GM18868 (cell line): ENCODE results near the gene LRCH1.

Source experiments
- ATAC-seq: cut with Tn5 transposase; IDR thresholded peaks from one replicate; pipeline ENCODE4 v1.9.1; 2021; ENCODE audit warnings: mild to moderate bottlenecking, moderate library complexity; ENCODE audit not compliant: unreplicated experiment

Gene LRCH1

DNA sequence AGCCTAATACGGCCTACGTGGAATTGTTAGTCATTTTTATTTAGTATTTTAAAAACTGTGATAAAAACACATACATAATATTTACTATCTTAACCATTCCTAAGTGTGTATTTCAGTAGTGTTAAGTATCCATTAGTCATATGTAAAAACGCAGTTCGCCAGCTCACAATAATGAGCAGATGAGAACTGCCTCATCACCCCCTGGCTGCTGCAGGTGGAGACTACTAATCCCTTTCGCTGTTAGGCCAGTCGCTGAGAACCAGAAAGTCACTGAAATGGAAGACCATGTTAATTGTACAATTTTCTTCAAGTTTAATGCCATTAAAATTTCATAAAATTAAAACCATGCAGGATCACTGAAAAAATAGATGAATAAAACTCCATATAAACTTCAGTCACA lies 242.4 kb downstream of the LRCH1 start:
- no peak for ATAC-seq

DNA sequence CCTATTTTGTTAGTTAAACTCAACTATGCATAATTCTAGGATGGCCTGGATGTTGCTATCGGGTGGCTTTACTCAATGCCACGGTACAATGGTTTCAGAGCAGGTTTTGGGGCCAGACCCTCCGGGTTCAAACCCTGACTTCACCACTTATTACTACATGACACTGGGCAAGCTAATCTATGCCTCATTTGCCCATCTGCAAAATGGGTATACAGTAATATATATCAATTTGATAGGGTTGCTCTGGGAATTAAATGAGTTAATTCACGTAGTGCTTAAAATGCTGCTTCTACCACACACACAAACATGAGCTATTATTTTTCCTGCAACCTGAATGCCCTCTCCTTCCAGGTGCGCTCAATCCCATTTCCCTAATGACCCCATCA lies 243.2 kb downstream of the LRCH1 start:
- no peak for ATAC-seq

DNA sequence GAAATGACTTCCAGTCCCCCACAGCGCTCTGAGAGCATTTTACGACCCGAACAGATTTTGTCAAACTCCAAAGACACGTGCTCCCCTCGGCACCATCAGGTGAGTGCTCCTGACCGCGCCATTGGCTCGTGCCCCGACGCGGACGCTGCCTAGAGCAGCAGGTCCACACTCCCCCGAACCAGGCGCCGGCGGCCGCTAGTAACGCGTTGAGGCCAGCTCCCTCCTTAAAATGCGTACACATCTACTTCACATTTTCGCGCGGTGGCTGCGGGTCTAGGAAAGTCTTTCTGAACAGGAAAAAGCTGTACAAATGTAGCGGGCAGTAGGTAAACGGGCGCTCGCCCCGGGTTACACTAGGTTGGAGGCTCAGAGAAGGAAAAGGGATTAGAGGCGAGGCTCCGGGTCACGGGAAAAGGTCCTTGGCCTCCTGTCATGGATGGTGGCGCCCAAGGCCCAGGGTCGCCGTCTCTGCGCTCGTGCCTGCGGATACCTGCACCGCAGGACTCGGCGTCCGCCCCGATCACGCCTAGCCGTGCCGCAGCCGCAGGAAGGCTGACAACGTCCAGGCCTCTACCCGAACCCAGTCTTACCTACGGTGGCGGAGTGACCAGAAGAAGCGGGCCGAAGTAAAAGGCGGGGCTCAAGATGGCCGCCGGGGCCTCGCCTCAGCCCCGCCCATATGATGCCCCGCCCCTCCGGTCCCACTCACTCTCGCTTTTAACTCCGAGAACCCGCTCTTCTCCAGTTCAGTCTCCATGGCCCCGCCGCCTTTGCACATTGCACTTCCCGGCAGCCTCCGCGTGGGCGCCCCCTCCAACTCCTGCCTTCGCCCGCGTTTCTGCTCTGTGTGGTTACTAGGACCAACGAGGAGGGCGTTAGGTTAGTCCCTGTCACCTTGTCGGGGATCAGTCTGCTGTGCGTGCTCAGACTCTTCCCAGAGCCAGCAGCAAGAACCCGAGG lies 243.8 kb downstream of the LRCH1 start, which contains the start of gene ESD:
Gene ESD (minus strand): TSS at position 647 of the 960 bp plus-strand sequence. CDS start 5,748 bp downstream, outside the sequence.
- ATAC-seq, result peak; percentile 93

DNA sequence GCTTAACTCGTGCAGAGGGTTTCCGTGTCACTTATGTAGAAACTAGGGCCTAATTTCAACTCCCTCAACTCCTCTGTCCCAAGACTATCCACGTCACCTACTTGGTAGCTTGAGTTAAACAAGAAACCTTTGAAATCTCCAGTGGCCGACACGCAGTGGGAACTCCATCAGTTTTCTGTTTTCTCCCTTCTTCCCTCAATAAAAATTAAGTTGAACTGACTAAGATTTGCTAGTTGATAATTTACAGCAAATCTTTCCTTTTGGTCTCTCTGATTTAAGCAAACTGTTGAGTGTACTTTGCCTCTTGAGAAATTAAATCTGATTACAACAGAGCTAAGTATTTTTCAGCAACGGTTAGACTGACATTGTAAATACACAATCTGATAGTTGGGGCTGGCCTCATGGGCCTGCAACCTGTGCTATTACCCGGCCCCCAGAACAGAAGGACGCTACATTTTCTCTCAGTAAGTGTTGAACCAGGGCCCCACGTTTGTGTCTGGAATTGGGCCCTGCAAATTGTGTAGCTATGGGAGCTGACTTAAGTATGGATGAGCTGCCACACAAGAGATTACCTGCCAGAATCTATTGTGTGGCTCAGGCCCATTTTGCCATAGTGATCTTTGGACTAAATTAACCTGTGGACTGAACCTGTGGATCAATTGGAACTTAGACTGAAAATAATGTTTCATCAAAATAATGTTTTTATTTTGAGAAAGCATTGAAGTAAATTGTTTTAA lies 244.7 kb downstream of the LRCH1 start:
- ATAC-seq, result no peak

DNA sequence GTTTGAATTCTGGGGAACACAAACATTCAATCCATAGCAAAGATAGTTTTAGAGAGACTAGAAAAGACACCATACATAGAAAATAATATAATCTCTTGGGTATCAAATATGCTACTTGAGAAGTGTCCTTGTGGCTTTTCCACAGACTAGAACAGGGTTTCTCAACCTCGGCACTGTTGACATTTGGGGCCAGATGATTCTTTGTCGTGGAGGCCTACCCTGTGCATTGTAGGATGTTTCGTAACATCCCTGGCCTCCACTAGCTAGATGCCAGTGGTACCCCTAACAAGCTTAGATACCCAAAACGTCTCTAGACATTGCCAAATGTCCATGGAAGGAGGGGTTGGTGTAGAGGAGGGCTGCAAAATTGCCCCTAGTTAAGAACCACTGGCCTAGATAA lies 246.2 kb downstream of the LRCH1 start:
- ATAC-seq, result no peak

DNA sequence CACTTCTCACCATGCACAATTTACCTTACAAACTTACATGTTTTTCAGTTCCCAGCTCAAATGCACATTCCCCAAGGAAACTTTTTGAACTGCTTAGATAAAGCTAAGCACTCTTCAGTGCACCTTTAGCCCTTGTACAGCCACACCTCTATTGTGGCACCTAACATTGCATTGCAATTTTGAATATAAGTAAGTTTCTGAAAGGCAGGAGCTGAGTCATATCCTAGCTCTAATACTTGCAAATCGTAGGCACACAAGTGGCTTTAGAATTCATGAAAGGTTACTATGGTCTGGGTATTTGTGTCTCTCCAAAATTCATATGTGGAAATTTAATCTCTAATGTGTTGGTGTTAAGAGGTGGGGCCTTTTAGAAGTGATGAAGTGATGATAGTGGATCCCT lies 248.9 kb downstream of the LRCH1 start:
- no peak for ATAC-seq
